SH-SY5Y (cell line): Measurements from ENCODE around the gene EIF1AX.

Experiments
- GATA2 ChIP-seq: IDR thresholded peaks from 2 replicates; pipeline ENCODE4 v1.6.1; 2011; ENCODE audit warnings: mild to moderate bottlenecking, low read depth, low read length
- GATA3 ChIP-seq: IDR thresholded peaks from 2 replicates; pipeline ENCODE4 v1.6.1; 2011; ENCODE audit warnings: low read depth, mild to moderate bottlenecking, low read length, moderate library complexity

- TF ChIP-seq GATA2 (no peak), GATA3 (no peak)
Observed at GRCh38 chrX:20141281-20142220, at the start of gene EIF1AX.
